HUES48 (cell line): ENCODE results near the gene SERPINA5.

Source experiments
- H3K27ac ChIP-seq: one replicate; pipeline ENCODE4 v1.7.0; 2013; ENCODE audit warnings: low read depth, low read length, inconsistent platforms
- H3K27me3 ChIP-seq: 2 replicates; pipeline ENCODE4 v1.6.1; 2013; ENCODE audit warnings: mild to moderate bottlenecking, low read length; ENCODE audit not compliant: control insufficient read depth, insufficient read depth
- H3K36me3 ChIP-seq: 2 replicates; pipeline ENCODE4 v1.6.1; 2013; ENCODE audit warnings: low read length; ENCODE audit not compliant: control insufficient read depth, insufficient read depth
- H3K4me1 ChIP-seq: 2 replicates; pipeline ENCODE4 v1.6.1; 2013; ENCODE audit warnings: mild to moderate bottlenecking, low read length; ENCODE audit not compliant: control insufficient read depth, insufficient read depth
- H3K4me3 ChIP-seq: 2 replicates; pipeline ENCODE4 v1.5.1; 2013; ENCODE audit warnings: mild to moderate bottlenecking, low read depth, low read length
- H3K9ac ChIP-seq: 2 replicates; pipeline ENCODE4 v1.6.1; 2013; ENCODE audit warnings: mild to moderate bottlenecking, low read depth, low read length, moderate library complexity
- H3K9me3 ChIP-seq: 2 replicates; pipeline ENCODE4 v1.6.1; 2013; ENCODE audit warnings: low read length; ENCODE audit not compliant: control insufficient read depth, insufficient read depth

Gene SERPINA5, protein sequence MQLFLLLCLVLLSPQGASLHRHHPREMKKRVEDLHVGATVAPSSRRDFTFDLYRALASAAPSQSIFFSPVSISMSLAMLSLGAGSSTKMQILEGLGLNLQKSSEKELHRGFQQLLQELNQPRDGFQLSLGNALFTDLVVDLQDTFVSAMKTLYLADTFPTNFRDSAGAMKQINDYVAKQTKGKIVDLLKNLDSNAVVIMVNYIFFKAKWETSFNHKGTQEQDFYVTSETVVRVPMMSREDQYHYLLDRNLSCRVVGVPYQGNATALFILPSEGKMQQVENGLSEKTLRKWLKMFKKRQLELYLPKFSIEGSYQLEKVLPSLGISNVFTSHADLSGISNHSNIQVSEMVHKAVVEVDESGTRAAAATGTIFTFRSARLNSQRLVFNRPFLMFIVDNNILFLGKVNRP

DNA sequence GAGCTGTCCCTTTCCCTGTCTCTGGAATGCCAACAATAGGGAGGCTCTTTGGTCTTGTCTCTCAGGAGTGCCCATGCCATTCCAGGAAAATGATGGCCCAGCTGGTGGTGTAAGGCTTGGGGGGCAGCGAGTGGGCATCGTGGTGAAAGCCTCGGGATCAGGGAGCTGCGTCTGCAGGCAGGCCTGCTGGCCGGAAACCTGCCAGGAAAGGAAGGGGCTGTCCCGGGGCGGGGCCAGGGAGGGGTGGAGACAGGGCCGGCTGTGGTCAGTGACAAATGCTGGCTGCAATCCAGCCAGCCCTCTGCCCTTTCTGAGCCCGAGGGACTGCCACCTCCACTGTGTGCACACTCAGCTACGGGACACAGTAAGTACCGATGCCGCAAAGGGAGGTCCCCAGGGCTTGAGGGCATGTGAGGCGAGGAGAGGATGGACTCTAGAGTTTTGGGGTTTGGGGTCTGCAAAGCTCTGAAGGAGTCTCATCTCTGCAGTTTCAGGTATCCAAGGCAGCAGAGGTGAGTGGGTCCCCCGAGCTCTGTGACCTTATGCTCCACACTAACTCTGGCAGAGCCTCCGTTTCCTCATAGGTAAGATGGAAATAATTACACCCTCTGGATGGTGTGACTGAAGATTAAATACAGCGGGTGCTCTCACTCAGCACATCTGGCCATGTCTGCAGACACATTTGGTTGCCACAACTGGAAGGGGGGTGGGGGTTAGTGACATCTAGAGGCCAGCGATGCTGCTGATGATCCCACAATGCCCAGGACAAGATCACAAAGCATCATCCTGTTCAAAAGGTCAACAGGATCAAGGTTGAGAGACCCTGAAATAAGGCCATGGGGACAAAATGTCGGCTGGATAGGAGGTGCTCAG, at the start of gene SERPINA5:
SERPINA5 (plus strand) TSS at position 300 of the 873 bp plus-strand sequence. CDS start 5,937 bp downstream, outside the sequence.
- H3K4me1 ChIP-seq: no peaks in the 10 kb centered on the region
- H3K9me3 ChIP-seq: peaks cover 10% of the 10 kb centered on the region; the same call in 1 of the 2 replicates
- H3K9ac ChIP-seq: no peak within 1 kb of the TSS
- H3K4me3 ChIP-seq: no peak within 1 kb of the TSS
- H3K27me3 ChIP-seq: no peaks in the 10 kb centered on the region
- H3K36me3 ChIP-seq: no peaks in the 10 kb centered on the region
- H3K27ac ChIP-seq: no peak within 1 kb of the TSS

DNA sequence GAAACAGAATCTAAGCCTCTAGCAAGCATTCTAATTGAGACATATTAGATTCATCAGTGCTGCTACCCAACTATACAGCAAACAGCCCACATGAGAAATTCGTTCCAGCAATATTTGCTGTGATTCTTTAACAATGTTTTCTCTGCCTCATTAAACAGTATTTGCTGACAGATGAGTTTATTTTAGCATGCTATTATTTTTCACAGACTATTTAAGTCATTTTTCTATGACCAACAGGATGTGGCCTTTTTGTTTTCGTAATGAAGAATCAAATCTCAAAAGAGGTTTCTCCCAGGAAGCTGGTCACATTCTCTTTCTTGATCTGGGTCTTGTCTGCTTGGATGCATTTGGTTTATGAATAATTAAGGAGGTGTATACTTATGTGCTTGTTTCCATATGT, 48.8 kb upstream of the SERPINA5 start:
- Histone ChIP-seq H3K4me3 (no peak overlapping the region), H3K9me3 (peaks cover 4% of the 10 kb centered on the region), H3K27me3 (no peaks in the 10 kb centered on the region; the same call in 1 of the 2 replicates), H3K27ac (no peak overlapping the region), H3K9ac (no peak overlapping the region), H3K36me3 (no peaks in the 10 kb centered on the region), H3K4me1 (no peaks in the 10 kb centered on the region)

DNA sequence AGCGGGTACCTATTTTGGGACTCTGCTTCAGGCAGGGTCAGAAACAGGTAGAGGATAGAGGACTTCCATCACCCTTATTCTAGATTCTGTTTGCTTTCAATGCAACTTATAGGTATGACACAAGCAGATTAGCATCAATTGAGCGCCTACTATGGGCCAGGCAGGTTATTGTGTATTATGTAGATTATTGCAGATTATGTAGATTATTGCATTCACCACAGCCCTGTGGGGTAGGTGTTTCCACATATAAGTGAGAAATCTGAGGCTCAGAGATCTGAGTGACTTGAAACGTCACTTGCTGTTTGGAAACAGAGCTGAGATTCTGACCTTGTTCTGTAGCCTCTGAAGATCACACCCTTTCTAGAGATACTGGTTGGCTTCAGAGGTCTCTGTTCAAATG, 45.7 kb upstream of the SERPINA5 start:
- Histone ChIP-seq H3K9me3 (peaks cover 4% of the 10 kb centered on the region), H3K4me1 (no peaks in the 10 kb centered on the region)

DNA sequence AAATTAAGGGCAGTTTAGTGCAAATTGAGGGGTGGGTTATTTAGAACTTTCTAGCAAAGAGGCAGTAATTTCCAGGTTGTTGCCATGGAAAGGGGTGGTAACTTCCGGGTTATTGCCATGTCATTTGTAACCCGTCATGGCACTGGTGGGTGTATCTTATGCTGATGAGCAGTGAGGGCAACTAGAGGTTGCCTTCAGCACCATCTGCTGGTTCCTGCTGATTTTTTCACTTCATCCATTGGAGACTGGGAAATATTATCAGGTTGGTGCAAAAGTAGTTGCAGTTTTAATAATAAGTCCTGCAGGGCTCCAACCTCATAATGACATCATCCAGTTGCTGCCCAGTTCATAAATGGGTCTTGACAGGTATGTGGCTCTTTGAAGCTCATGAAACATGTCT, 44.4 kb upstream of the SERPINA5 start:
- H3K36me3 ChIP-seq: no peaks in the 10 kb centered on the region
- no peak overlapping the region for H3K9ac ChIP-seq
- no peaks in the 10 kb centered on the region; the same call in 1 of the 2 replicates for H3K27me3 ChIP-seq
- H3K4me3 ChIP-seq: no peak overlapping the region
- H3K9me3 ChIP-seq: no peaks in the 10 kb centered on the region; the same call in 1 of the 2 replicates
- no peak overlapping the region for H3K27ac ChIP-seq
- no peaks in the 10 kb centered on the region for H3K4me1 ChIP-seq

More for the DNA sequence above, 45.7 kb upstream of the SERPINA5 start:
- H3K27ac ChIP-seq: no peak overlapping the region
- H3K36me3 ChIP-seq: no peaks in the 10 kb centered on the region
- no peak overlapping the region for H3K4me3 ChIP-seq
- no peak overlapping the region for H3K9ac ChIP-seq
- H3K27me3 ChIP-seq: no peaks in the 10 kb centered on the region; the same call in 1 of the 2 replicates

DNA sequence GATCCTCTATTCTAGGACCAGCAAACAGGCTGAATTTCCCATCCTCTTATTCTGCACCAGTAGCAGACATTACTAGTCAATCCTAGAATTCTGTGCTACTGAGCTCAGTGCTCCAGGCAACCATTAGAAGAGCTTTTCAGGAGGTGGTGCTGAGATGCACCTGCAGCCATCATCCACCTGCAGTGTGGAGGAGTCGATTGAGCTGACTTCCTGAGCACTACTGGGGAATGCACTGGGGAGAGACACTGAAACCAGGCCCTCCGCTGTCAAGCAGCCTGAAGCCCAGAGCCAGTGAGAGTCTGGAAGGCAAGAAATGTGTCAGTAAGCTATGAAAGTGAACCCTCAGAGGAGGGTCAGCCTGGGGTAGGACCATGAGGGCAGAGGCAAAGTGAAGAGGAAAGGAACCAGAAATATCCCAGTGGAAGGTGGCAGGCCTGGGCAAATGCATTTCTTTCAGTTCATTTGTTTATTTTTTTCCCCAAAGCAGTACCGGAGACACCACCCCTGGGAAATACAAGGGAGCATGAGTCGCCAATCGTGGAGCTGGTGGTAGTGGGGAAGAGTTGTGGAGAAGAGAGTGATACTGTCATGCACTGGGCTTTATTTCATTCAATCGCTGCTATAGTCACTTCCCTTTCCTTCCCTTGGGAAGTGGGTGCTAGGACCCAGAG, 43.0 kb upstream of the SERPINA5 start:
- Histone ChIP-seq H3K4me1 (no peaks in the 10 kb centered on the region; the same call in 1 of the 2 replicates), H3K27ac (no peak overlapping the region), H3K9me3 (no peaks in the 10 kb centered on the region; the same call in 1 of the 2 replicates), H3K36me3 (no peaks in the 10 kb centered on the region), H3K27me3 (no peaks in the 10 kb centered on the region; the same call in 1 of the 2 replicates), H3K4me3 (no peak overlapping the region), H3K9ac (no peak overlapping the region)

DNA sequence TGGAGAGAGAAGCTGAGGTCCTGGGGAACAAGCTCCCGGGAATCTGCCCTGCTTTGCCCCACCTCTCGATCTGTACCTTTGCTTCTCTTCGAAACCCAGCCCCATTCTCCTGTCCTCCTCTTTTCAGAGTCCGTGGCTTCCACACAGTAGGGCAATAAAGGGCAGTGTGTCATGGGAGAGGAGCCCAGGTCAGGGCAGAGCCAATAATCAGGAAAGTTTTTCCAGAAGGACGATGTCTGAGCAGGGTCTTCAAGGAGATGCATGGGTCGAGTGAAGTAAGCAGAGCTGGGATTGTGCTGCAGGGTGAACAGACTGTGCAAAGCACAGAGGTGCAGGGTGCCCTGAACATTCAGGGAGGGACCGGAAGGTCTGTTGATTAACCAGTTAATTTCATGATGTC, 42.0 kb upstream of the SERPINA5 start:
- H3K27me3 ChIP-seq: no peaks in the 10 kb centered on the region; the same call in 1 of the 2 replicates
- H3K9ac ChIP-seq: no peak overlapping the region
- H3K4me3 ChIP-seq: no peak overlapping the region
- no peaks in the 10 kb centered on the region; the same call in 1 of the 2 replicates for H3K4me1 ChIP-seq
- no peaks in the 10 kb centered on the region for H3K36me3 ChIP-seq
- no peaks in the 10 kb centered on the region; the same call in 1 of the 2 replicates for H3K9me3 ChIP-seq
- H3K27ac ChIP-seq: no peak overlapping the region

DNA sequence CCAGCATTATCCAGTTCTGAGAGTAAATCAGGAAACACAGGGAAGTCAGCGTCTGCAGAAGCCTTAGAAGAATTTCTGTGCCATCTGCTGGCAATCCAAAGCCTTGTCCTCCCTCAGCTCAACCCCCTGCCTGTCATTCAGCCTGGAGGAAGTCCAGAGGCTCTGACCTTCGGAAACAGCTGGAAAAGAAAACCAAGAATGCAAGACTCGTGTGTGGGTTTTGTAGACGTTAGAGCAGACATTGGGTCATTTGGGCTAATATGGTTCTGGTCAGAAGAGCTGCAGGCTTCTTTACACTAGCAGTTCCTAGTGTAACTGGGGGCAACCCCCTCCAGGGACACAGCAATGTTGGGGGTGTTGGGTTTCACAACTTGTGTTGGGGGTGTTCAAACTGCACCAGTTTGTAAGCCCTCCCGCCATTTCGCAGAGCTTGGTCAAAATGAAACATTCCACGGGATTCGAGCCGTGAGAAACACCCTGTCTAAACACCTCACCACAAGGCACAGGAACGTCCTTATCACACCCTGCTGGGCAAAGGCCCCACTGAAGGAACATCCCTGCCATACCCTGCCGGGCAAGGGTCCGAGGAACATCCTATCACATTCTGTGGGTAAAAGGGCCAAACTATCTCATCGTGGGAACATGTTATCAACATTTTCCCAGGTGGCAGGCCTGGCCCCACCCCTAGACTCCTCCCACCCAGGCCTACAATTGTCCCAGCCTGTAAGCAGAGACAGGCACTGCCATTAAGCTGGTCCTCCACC, 41.0 kb upstream of the SERPINA5 start:
- peaks cover 6% of the 10 kb centered on the region for H3K4me1 ChIP-seq
- no peak overlapping the region for H3K27ac ChIP-seq
- H3K27me3 ChIP-seq: no peaks in the 10 kb centered on the region; the same call in 1 of the 2 replicates
- no peak overlapping the region for H3K9ac ChIP-seq
- H3K4me3 ChIP-seq: no peak overlapping the region
- no peaks in the 10 kb centered on the region; the same call in 1 of the 2 replicates for H3K9me3 ChIP-seq
- H3K36me3 ChIP-seq: no peaks in the 10 kb centered on the region

DNA sequence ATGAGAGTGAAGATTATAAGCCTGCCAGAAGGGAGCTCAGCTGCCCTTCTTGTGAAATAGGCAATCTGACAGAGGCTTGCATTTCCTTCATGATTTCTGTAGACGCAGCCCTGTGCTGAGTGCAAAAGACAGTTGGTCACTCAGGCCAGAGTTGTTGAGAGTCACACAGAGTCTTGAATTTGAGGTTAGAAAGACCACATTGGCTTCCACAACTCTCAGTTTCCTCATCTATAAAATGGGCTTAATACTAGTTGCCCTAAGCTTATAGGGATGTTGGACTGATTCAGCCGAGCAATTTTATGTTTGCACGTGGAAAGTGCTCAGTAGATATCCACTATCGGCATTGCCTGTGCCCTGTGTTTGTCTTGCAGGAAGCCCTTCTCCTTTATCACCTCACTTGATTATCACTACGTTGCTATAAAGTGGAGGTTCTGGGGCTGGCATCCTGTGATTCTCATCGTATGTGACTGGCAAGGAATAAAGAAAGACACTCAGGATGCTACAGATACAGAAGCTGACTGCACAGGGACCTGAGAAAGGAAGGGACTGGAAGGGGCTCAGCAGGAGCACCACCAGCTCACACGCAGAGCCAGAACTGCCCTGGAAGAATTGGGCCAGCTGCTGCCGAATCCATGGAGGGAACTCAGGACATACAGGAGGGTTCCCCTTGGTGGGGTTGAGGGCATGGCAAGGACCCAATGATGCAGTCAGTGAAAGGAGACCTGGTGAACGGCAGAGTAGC, 39.8 kb upstream of the SERPINA5 start:
- no peak overlapping the region for H3K27ac ChIP-seq
- no peaks in the 10 kb centered on the region for H3K36me3 ChIP-seq
- peaks cover 6% of the 10 kb centered on the region for H3K4me1 ChIP-seq
- H3K4me3 ChIP-seq: no peak overlapping the region
- H3K9ac ChIP-seq: no peak overlapping the region
- no peaks in the 10 kb centered on the region; the same call in 1 of the 2 replicates for H3K9me3 ChIP-seq
- H3K27me3 ChIP-seq: no peaks in the 10 kb centered on the region

DNA sequence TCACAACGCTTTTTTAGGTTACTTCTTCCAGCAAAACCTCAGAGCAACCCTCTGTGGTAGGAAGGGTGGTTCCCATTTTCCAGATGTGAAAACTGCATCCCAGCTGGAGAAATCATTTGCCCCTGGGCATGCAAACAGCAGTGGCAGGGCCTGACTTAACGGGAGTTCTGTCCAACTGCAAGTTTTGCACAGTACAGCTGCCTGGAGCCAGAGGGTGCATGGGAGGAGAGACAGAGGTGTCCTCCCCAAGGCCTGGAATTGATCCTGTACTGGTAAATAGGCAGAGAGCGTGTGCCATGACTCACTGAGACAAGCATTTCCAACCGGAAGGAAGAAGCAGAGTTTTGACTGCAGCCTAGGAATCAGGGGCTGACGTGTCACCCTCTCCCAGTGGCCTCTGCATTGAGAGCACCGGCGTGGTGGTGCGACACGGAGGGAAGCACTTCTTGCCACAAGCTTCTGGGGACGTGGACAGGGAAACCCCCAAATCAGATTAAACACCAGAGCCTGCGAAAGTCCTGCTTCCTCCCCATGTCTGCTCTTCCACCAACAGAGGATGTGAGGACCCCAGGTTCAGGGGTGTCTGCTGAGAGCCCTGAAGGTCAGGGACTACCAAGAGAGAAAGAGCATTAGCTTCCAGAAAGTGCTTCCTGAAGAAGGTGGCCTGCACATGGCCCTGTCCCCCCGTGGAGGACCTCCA, 39.0 kb upstream of the SERPINA5 start:
- no peaks in the 10 kb centered on the region for H3K27me3 ChIP-seq
- peaks cover 6% of the 10 kb centered on the region for H3K4me1 ChIP-seq
- no peak overlapping the region for H3K9ac ChIP-seq
- no peak overlapping the region for H3K4me3 ChIP-seq
- H3K9me3 ChIP-seq: no peaks in the 10 kb centered on the region
- no peaks in the 10 kb centered on the region for H3K36me3 ChIP-seq
- H3K27ac ChIP-seq: no peak overlapping the region
